ENCODE results near the gene CHD2.

DNA sequence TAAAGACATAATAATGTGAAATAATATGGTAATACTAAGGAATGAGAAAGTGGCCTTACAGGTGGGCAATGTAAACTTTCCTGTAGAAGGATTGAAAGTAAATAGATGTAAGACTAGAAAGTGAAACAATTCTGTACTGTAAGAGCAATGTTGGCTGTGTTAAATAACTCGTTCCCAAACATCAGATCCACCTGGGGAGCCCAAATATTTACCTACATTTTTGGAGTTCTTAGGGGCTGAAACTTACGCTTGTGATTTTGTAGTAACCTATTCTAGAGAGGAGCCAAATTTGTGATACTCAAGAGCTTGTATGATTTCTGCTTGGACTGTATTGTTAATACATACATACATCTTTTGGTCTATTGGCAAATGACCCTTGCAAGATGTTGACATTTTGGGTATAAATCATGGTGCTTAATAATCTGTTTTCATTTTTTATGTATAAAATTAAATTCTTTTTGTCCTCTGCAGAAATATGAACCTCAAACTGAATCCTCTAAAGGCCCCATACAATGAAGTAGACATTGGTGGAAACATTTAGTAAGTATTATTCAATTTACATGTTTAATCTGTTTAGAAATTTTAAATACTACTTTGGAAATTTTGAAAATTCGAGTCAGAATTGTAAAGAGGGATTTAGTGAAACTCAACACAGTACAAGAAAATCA, 8.5 kb upstream of the CHD2 start:
- TF ChIP-seq, protein P1, sequence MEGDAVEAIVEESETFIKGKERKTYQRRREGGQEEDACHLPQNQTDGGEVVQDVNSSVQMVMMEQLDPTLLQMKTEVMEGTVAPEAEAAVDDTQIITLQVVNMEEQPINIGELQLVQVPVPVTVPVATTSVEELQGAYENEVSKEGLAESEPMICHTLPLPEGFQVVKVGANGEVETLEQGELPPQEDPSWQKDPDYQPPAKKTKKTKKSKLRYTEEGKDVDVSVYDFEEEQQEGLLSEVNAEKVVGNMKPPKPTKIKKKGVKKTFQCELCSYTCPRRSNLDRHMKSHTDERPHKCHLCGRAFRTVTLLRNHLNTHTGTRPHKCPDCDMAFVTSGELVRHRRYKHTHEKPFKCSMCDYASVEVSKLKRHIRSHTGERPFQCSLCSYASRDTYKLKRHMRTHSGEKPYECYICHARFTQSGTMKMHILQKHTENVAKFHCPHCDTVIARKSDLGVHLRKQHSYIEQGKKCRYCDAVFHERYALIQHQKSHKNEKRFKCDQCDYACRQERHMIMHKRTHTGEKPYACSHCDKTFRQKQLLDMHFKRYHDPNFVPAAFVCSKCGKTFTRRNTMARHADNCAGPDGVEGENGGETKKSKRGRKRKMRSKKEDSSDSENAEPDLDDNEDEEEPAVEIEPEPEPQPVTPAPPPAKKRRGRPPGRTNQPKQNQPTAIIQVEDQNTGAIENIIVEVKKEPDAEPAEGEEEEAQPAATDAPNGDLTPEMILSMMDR (conservative IDR thresholded peaks at IDR 0.05 in 1 of 2, IDR thresholded peaks at IDR 0.05 in 1 of 2; ENCODE audit: extremely low read depth in 1 of 2, insufficient read depth in 1 of 2, low read depth in 1 of 2, low read length in 2 of 2), result no peak
- TF ChIP-seq EZH2 (IDR thresholded peaks at IDR 0.05; ENCODE audit: borderline replicate concordance, low read length), result no peak
